Trophoblast cell (in vitro differentiated cells and primary cell): ENCODE results near the gene ISL2.
A peak's percentile ranks its signal among the peaks of the same experiment; 100 is the strongest.

ENCODE experiments used
- DNase-seq, 2 donors: peaks; one replicate each; pipeline ENCODE4 v3.0.0-alpha.2; 2016
- H2AFZ ChIP-seq: 2 replicates; pipeline ENCODE4 v1.6.1; 2013; ENCODE audit warnings: low read length, moderate library complexity, mild to moderate bottlenecking; ENCODE audit not compliant: insufficient read depth, poor library complexity
- H2AK5ac ChIP-seq: 2 replicates; pipeline ENCODE4 v1.6.1; 2013; ENCODE audit warnings: mild to moderate bottlenecking, low read length
- H2BK120ac ChIP-seq: 2 replicates; pipeline ENCODE4 v1.6.1; 2013; ENCODE audit warnings: low read length, mild to moderate bottlenecking, moderate library complexity; ENCODE audit not compliant: insufficient read depth, poor library complexity
- H2BK12ac ChIP-seq: 2 replicates; pipeline ENCODE4 v1.6.1; 2013; ENCODE audit warnings: mild to moderate bottlenecking, low read length, moderate library complexity
- H2BK5ac ChIP-seq: 2 replicates; pipeline ENCODE4 v1.6.1; 2013; ENCODE audit warnings: low read length, low read depth, moderate library complexity, mild to moderate bottlenecking; ENCODE audit not compliant: poor library complexity
- H3K14ac ChIP-seq: 2 replicates; pipeline ENCODE4 v1.6.1; 2013; ENCODE audit warnings: mild to moderate bottlenecking, low read length
- H3K18ac ChIP-seq: 2 replicates; pipeline ENCODE4 v1.6.1; 2013; ENCODE audit warnings: mild to moderate bottlenecking, low read length
- H3K23ac ChIP-seq: 2 replicates; pipeline ENCODE4 v1.6.1; 2013; ENCODE audit warnings: low read length
- H3K27ac ChIP-seq: 2 replicates; pipeline ENCODE4 v1.5.1; 2013; ENCODE audit warnings: low read depth, mild to moderate bottlenecking, inconsistent platforms, low read length, moderate library complexity
- H3K27me3 ChIP-seq: 2 replicates; pipeline ENCODE4 v1.6.1; 2013; ENCODE audit warnings: inconsistent platforms, mild to moderate bottlenecking, low read length, moderate library complexity; ENCODE audit not compliant: insufficient read depth
- H3K36me3 ChIP-seq, 2 experiments: 1 replicate in 1 of 2; 2 replicates in 1 of 2; pipeline ENCODE4 v1.6.1; 2013; ENCODE audit warnings: low read length in 2 of 2, mild to moderate bottlenecking in 2 of 2, moderate library complexity in 1 of 2; ENCODE audit not compliant: insufficient read depth in 2 of 2, control insufficient read depth in 1 of 2
- H3K4ac ChIP-seq: 2 replicates; pipeline ENCODE4 v1.6.1; 2013; ENCODE audit warnings: low read depth, mild to moderate bottlenecking, low read length, moderate library complexity
- H3K4me1 ChIP-seq, 2 experiments: 1 replicate in 1 of 2; 2 replicates in 1 of 2; pipeline ENCODE4 v1.6.1; 2013; ENCODE audit warnings: low read length in 2 of 2, mild to moderate bottlenecking in 2 of 2, moderate library complexity in 1 of 2; ENCODE audit not compliant: insufficient read depth in 2 of 2, control insufficient read depth in 1 of 2
- H3K4me2 ChIP-seq: 2 replicates; pipeline ENCODE4 v1.6.1; 2013; ENCODE audit warnings: inconsistent platforms, mild to moderate bottlenecking, low read length, moderate library complexity
- H3K4me3 ChIP-seq: 2 replicates; pipeline ENCODE4 v1.5.1; 2013; ENCODE audit warnings: mild to moderate bottlenecking, low read depth, low read length, inconsistent platforms
- H3K79me1 ChIP-seq: one replicate; pipeline ENCODE4 v1.6.1; 2013; ENCODE audit warnings: low read length
- H3K79me2 ChIP-seq: 2 replicates; pipeline ENCODE4 v1.6.1; 2013; ENCODE audit warnings: low read length, mild to moderate bottlenecking; ENCODE audit not compliant: control insufficient read depth, insufficient read depth, poor library complexity
- H3K9ac ChIP-seq: 2 replicates; pipeline ENCODE4 v1.6.1; 2013; ENCODE audit warnings: mild to moderate bottlenecking, low read length
- H3K9me3 ChIP-seq: 2 replicates; pipeline ENCODE4 v1.6.1; 2013; ENCODE audit warnings: low read depth, mild to moderate bottlenecking, control low read depth, inconsistent platforms, low read length; ENCODE audit not compliant: insufficient read depth
- H4K12ac ChIP-seq: 2 replicates; pipeline ENCODE4 v1.6.1; 2013; ENCODE audit warnings: low read depth, mild to moderate bottlenecking, low read length, moderate library complexity
- H4K8ac ChIP-seq: 2 replicates; pipeline ENCODE4 v1.6.1; 2013; ENCODE audit warnings: low read depth, mild to moderate bottlenecking, low read length, moderate library complexity
- H4K91ac ChIP-seq: one replicate; pipeline ENCODE4 v1.6.1; 2013; ENCODE audit warnings: low read depth, mild to moderate bottlenecking, low read length, moderate library complexity
- WGBS: extraction: QIAGEN DNeasy Blood & Tissue Kit; methylation state at CpG from one replicate; pipeline ENCODE4 v1.1.7; 2013; ENCODE audit warnings: missing lambda C conversion rate; ENCODE audit not compliant: insufficient read length, insufficient coverage; ENCODE audit errors: extremely low coverage; 5-methylcytosine and 5-hydroxymethylcytosine counted together

Gene ISL2

DNA sequence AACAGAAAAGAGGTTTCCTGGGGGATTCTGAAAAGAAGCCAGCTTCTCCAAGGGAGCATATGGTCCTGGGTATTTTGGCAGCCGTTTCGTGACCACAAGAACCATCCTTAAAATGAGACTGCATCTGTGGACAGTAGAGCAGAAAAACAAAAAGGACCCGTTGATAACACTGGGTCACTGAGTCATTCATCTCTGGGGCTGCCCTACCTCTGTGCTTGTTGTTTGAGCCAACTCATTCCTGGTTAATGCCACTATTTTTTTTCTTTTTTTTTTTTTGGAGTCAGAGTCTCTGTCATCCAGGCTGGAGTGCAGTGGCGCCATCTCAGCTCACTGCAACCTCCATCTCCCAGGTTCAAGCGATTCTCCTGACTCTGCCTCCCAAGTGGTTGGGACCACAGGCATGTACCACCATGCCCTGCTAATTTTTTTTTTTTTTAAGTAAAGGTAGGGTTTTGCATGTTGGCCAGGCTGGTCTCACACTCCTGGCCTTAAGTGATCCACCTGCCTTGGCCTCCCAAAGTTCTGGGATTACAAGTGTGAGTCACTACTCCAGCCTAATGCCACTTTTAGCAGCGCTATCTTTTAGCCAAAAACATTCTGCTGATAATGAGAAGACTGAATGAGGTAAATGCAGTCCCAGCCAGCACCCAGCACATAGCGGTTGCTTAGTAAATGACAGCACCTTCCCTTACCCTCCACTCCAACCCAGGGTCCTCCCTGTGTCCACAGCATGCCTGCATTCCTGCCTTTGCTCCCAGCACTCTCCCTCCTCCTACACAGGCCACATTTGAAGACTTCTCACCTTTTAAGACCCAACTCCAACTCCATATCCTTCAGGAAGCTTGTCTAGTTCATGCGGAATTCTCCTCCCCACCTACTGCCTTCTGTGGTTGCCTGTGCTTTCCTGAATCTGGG is 9.1 kb upstream of the ISL2 start:
- no peaks in the 10 kb centered on the region for H3K79me2 ChIP-seq
- H3K9me3 ChIP-seq, result no peaks in the 10 kb centered on the region
- H3K4me3 ChIP-seq, result no peak overlapping the region
- H3K4ac ChIP-seq, result no peak overlapping the region
- no peaks in the 10 kb centered on the region for H3K27me3 ChIP-seq
- no peaks in the 10 kb centered on the region for H3K36me3 ChIP-seq
- WGBS, result no CpG with 5 or more reads among the region's 8 CpGs
- no peak overlapping the region for H2AK5ac ChIP-seq
- H3K9ac ChIP-seq, result no peak overlapping the region
- H4K12ac ChIP-seq, result no peak overlapping the region
- H3K4me2 ChIP-seq, result no peak overlapping the region
- H3K18ac ChIP-seq, result no peak overlapping the region
- DNase-seq, result no peak
- no peak overlapping the region for H4K8ac ChIP-seq
- no peak overlapping the region for H3K14ac ChIP-seq
- no peak overlapping the region for H4K91ac ChIP-seq
- H3K4me1 ChIP-seq, result no peaks in the 10 kb centered on the region
- no peak overlapping the region for H2BK5ac ChIP-seq
- no peak overlapping the region for H2BK12ac ChIP-seq
- no peak overlapping the region for H2BK120ac ChIP-seq
- no peak overlapping the region for H3K27ac ChIP-seq
- H3K23ac ChIP-seq, result no peak overlapping the region
- H3K79me1 ChIP-seq, result no peaks in the 10 kb centered on the region
- H2AFZ ChIP-seq, result no peak overlapping the region

DNA sequence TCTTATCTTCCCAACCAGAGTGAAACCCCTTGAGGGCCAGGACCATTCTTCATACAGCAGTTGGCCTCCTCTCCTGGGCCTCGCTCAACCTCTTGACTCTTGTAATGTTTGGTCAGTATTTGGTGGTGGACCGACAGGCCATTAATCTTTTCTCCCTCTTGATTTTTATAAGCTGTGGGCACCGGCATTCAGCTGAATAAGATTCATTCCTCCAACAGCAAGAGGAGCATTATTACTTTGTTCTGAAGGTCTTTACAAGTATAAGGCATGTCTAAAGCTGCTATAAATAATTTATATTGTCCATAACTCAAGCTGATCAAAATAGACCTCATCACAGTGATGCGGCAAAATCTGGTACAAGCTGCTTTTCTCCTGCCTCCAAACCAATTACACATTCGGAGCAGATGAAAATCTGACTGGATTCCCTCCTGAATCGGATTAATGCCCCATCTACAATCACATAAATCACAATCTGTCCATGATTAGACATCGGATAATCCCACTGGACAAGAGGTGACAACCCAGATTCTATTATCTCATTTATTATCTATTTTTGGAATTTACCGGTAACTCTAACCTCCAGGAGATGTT is 8.4 kb upstream of the ISL2 start:
- no peak overlapping the region for H2BK5ac ChIP-seq
- no peak for DNase-seq
- no peak overlapping the region for H3K18ac ChIP-seq
- H3K9me3 ChIP-seq, result no peaks in the 10 kb centered on the region
- no peak overlapping the region for H3K4me2 ChIP-seq
- no peak overlapping the region for H3K14ac ChIP-seq
- no peak overlapping the region for H2AFZ ChIP-seq
- no peak overlapping the region for H3K4me3 ChIP-seq
- no peak overlapping the region for H2BK12ac ChIP-seq
- no peak overlapping the region for H4K91ac ChIP-seq
- H3K4ac ChIP-seq, result no peak overlapping the region
- H3K27me3 ChIP-seq, result no peaks in the 10 kb centered on the region
- no CpG with 5 or more reads among the region's 8 CpGs for WGBS
- no peak overlapping the region for H2BK120ac ChIP-seq
- H4K12ac ChIP-seq, result no peak overlapping the region
- H3K79me1 ChIP-seq, result no peaks in the 10 kb centered on the region
- no peaks in the 10 kb centered on the region for H3K79me2 ChIP-seq
- no peak overlapping the region for H3K23ac ChIP-seq
- no peak overlapping the region for H4K8ac ChIP-seq
- no peak overlapping the region for H2AK5ac ChIP-seq
- no peak overlapping the region for H3K27ac ChIP-seq
- H3K36me3 ChIP-seq, result no peaks in the 10 kb centered on the region
- H3K4me1 ChIP-seq, result no peaks in the 10 kb centered on the region
- no peak overlapping the region for H3K9ac ChIP-seq

DNA sequence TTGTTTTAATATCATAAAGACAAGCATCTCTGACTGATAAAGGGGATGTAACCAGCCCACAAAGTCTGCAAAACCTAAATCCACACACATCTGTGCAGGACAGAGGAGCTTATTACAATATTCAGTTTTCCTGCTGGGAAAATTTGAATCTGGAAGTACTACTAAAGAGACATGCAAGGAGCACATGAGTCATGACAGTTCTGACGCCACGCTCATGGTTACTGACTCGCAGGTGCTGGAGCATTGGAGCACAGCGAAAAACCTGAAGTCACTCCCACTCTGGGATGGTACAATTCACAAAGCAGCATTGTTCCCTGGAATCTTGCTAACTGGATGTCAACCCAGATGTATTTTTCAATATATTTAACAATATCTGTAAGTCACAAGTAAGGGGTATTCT is 7.6 kb upstream of the ISL2 start:
- H3K36me3 ChIP-seq, result no peaks in the 10 kb centered on the region
- H3K79me1 ChIP-seq, result no peaks in the 10 kb centered on the region
- H3K27me3 ChIP-seq, result peaks cover under 1% of the 10 kb centered on the region
- no peak overlapping the region for H3K27ac ChIP-seq
- no peak for DNase-seq
- H3K4me2 ChIP-seq, result no peak overlapping the region
- H2BK120ac ChIP-seq, result no peak overlapping the region
- H2AK5ac ChIP-seq, result no peak overlapping the region
- no peak overlapping the region for H4K12ac ChIP-seq
- no peak overlapping the region for H3K18ac ChIP-seq
- no peak overlapping the region for H3K4ac ChIP-seq
- no peak overlapping the region for H4K8ac ChIP-seq
- no peak overlapping the region for H4K91ac ChIP-seq
- H3K14ac ChIP-seq, result no peak overlapping the region
- no peak overlapping the region for H2AFZ ChIP-seq
- no peak overlapping the region for H3K9ac ChIP-seq
- no peak overlapping the region for H2BK5ac ChIP-seq
- no peaks in the 10 kb centered on the region for H3K9me3 ChIP-seq
- H3K23ac ChIP-seq, result no peak overlapping the region
- H3K79me2 ChIP-seq, result no peaks in the 10 kb centered on the region
- no peaks in the 10 kb centered on the region for H3K4me1 ChIP-seq
- no peak overlapping the region for H3K4me3 ChIP-seq
- H2BK12ac ChIP-seq, result no peak overlapping the region
- WGBS, result no CpG with 5 or more reads among the region's 4 CpGs

DNA sequence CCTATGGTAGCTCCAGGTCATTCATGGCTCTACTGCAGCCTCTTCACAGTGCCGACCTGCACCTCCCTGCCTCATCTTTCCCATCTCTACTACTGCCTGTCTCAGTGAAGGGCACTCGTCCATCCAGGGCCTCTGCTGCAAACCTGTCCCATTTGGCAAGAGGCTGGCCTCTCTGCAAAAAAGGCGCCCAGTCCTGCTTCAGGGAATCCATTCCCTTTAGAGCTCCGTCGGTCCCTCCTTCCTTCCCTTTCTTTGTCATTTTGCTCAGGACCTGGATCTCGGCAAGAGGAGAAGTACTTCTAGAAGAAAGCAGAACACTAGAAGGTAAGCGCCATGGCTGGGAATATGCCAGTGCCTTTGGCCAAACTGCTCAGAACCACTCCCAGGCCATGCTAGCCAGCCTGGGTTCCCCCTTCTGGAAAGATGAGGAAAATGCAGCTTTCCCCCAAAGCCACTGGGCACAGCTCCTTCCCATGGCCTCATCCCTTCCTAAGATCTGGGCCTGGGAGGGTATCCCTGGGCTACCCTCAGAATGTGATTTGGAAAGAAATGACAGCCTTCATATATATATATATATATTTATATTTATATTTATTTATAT is 6.4 kb upstream of the ISL2 start:
- no peaks in the 10 kb centered on the region for H3K79me2 ChIP-seq
- H3K9me3 ChIP-seq, result no peaks in the 10 kb centered on the region
- no peak overlapping the region for H3K9ac ChIP-seq
- H3K27me3 ChIP-seq, result peaks cover 6% of the 10 kb centered on the region
- H3K18ac ChIP-seq, result no peak overlapping the region
- H2AK5ac ChIP-seq, result no peak overlapping the region
- peak; percentile 51 to 79 for DNase-seq
- no peak overlapping the region for H4K12ac ChIP-seq
- H3K36me3 ChIP-seq, result no peaks in the 10 kb centered on the region
- H4K91ac ChIP-seq, result no peak overlapping the region
- no peak overlapping the region for H3K4me2 ChIP-seq
- H2BK12ac ChIP-seq, result no peak overlapping the region
- no peak overlapping the region for H3K4me3 ChIP-seq
- H3K23ac ChIP-seq, result no peak overlapping the region
- H3K27ac ChIP-seq, result no peak overlapping the region
- H3K14ac ChIP-seq, result no peak overlapping the region
- H3K79me1 ChIP-seq, result no peaks in the 10 kb centered on the region
- H2AFZ ChIP-seq, result no peak overlapping the region
- H3K4ac ChIP-seq, result no peak overlapping the region
- no peak overlapping the region for H2BK120ac ChIP-seq
- no CpG with 5 or more reads among the region's 7 CpGs for WGBS
- H3K4me1 ChIP-seq, result peaks cover 1 to 2% of the 10 kb centered on the region in 2 experiments
- H4K8ac ChIP-seq, result no peak overlapping the region
- no peak overlapping the region for H2BK5ac ChIP-seq
